ENCODE results near the gene GPR89B.
"Not testable (repeated sequence)": the region's sequence is repeated elsewhere in the genome, so short reads cannot be mapped to it uniquely, and the experiment has no call there.

GPR89B gene

DNA sequence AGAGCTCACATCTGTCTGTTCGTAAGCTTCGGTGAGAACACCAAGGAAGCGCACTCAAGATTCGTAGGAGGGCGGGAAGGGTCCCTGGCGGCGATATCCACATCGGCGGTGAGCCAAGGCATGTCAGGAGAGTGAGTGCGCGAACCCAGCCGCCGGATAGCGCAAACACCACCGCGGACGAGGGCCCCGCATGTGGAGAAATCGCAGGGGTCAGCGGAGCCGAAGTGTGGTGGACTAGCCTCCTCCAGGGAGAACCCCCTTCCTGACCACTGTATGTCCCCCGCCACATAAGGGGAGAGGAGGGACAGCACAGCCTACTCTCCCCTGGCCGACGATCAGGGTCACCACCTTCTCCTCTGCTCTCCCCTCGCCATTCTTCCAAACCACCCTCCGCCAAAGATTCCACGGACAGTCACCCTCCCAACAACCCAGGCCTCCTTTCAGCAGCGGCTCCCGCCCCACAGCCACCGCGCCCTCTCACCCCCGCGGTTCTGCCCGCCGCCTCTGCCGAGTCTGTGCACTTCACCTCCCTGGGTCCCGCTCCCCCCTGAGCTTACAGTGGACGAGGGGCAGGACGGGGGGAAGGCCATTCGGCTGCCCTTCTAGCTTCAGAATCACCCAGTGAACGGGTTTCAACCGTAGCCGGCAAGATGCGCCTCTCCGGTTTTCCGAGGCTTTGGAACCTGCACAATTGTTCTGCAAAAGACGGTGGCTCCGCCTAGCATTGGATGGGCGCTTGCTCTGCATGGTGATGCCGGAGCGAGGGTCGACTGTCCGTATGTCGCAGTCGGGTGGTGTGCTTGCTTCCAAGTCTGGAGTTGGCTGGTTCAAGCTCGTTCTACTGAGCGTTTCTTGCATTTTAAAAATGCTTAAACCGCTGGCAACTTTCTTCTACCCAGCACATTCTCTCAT is 86.3 kb downstream of the GPR89B start:
- peak; percentile 78 for ATAC-seq

GRCh38 chr1:148024918-148025317 is 96.7 kb downstream of the GPR89B start:
- ATAC-seq, result not testable (repeated sequence)

DNA sequence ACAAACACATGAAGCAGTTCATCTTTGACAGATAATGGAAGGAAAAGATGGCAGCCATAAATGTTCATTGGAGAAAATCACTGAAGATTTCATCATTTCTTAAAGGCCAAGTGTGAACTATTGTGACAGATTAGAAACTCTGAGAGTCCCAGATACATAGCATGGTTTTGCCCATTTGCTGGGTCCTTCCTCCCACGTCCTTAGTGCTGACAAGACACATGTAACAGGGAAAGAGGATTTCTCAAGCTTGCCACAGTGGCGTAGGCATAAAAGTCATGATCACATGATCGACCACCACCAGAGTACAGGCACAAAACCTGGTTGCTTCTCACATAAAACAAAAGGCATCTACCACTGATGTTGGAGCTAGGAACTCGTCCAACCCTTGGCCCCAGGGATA is 98.8 kb downstream of the GPR89B start:
- ATAC-seq, result not testable (repeated sequence)

DNA sequence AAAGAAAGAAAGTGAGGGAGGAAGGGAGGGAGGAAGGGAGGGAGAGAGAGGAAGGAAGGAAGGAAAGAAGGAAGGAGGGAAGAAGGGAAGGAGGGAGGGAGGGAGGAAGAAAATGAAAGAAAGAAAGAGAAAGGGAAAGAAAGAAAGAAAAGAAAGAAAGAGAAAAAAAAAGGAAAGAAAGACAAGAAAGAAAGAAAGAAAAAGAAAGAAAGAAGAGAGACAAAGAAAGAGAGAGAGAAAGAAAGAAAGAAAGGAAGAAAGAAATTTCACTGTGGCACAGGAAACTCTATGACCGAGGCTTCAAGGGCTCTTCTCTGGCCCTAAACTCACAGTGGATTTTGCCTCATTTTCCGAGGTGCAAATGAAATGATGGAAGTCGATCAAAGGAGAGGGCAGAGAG is 104.0 kb downstream of the GPR89B start:
- ATAC-seq, result not testable (repeated sequence)

GRCh38 chr1:148032690-148033089 is 104.5 kb downstream of the GPR89B start:
- peak; percentile 73 for ATAC-seq

GRCh38 chr1:148033147-148033546 is 104.9 kb downstream of the GPR89B start:
- peak; percentile 10; the same call in 1 of the 3 replicates for ATAC-seq

GRCh38 chr1:148037850-148038461 is 109.7 kb downstream of the GPR89B start:
- ATAC-seq, result not testable (repeated sequence)

GRCh38 chr1:148038462-148039333 is 110.5 kb downstream of the GPR89B start:
- peak; percentile 91 for TF ChIP-seq CREB5 (CRISPR knock-in tag; IDR thresholded peaks at IDR 0.05; ENCODE audit: low read depth)
- peak; percentile 80 for TF ChIP-seq ESRRG (CRISPR knock-in tag; IDR thresholded peaks at IDR 0.05)
- peak; percentile 16; the same call in 1 of the 2 replicates for TF ChIP-seq ISL1 (CRISPR knock-in tag; IDR thresholded peaks at IDR 0.05)
- peak; percentile 67; the same call in 1 of the 2 replicates for TF ChIP-seq ZNF8 (CRISPR knock-in tag; IDR thresholded peaks at IDR 0.05)
- TF ChIP-seq CSRNP3 (CRISPR knock-in tag; IDR thresholded peaks at IDR 0.05), result peak; percentile 95
- peak; percentile 98 for TF ChIP-seq PATZ1 (CRISPR knock-in tag; IDR thresholded peaks at IDR 0.05; ENCODE audit: borderline replicate concordance)
- TF ChIP-seq ARNTL (CRISPR knock-in tag; IDR thresholded peaks at IDR 0.05; ENCODE audit: borderline replicate concordance, low read depth), result peak; percentile 69; the same call in 1 of the 2 replicates
- TF ChIP-seq, protein P1, sequence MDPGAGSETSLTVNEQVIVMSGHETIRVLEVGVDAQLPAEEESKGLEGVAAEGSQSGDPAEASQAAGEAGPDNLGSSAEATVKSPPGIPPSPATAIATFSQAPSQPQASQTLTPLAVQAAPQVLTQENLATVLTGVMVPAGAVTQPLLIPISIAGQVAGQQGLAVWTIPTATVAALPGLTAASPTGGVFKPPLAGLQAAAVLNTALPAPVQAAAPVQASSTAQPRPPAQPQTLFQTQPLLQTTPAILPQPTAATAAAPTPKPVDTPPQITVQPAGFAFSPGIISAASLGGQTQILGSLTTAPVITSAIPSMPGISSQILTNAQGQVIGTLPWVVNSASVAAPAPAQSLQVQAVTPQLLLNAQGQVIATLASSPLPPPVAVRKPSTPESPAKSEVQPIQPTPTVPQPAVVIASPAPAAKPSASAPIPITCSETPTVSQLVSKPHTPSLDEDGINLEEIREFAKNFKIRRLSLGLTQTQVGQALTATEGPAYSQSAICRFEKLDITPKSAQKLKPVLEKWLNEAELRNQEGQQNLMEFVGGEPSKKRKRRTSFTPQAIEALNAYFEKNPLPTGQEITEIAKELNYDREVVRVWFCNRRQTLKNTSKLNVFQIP (CRISPR knock-in tag; IDR thresholded peaks at IDR 0.05; ENCODE audit: borderline replicate concordance, low read depth), result peak; percentile 98
- peak; percentile 97 for TF ChIP-seq TOX (CRISPR knock-in tag; IDR thresholded peaks at IDR 0.05; ENCODE audit: borderline replicate concordance)
- TF ChIP-seq RARB (CRISPR knock-in tag; IDR thresholded peaks at IDR 0.05), result peak; percentile 98
- peak; percentile 93 for TF ChIP-seq ZC3H10 (CRISPR knock-in tag; IDR thresholded peaks at IDR 0.05)
- peak; percentile 99 for TF ChIP-seq GLIS3 (CRISPR knock-in tag; IDR thresholded peaks at IDR 0.05)

More at GRCh38 chr1:148038462-148039333, 110.5 kb downstream of the GPR89B start:
- peak; percentile 93 for ATAC-seq
